HG02852 (cell line): ENCODE data around the gene SLC40A1.
"Not testable (repeated sequence)": the region's sequence is repeated elsewhere in the genome, so short reads cannot be mapped to it uniquely, and the experiment has no call there.

Source experiments
- ATAC-seq: cut with Tn5 transposase; IDR thresholded peaks from one replicate; pipeline ENCODE4 v1.9.1; 2021; ENCODE audit warnings: mild to moderate bottlenecking, moderate library complexity; ENCODE audit not compliant: unreplicated experiment

Gene SLC40A1

GRCh38 chr2:189580658-189581353 is at the start of gene SLC40A1:
Gene SLC40A1, minus strand, starts transcription at chr2:189580786. Its CDS starts 326 bp downstream, at chr2:189580460.
- ATAC-seq, result peak; percentile 79

- ATAC-seq, result no peak
Observed at GRCh38 chr2:189629531-189630453, 49.2 kb upstream of the SLC40A1 start.

GRCh38 chr2:189628817-189629530 is 48.4 kb upstream of the SLC40A1 start:
- ATAC-seq, result no peak

GRCh38 chr2:189627789-189628188 is 47.2 kb upstream of the SLC40A1 start:
- ATAC-seq, result no peak

- ATAC-seq, result no peak
Observed at GRCh38 chr2:189625636-189626035, 45.0 kb upstream of the SLC40A1 start.

- no peak for ATAC-seq
Observed at GRCh38 chr2:189624648-189625355, 44.2 kb upstream of the SLC40A1 start.

GRCh38 chr2:189623049-189623448 is 42.5 kb upstream of the SLC40A1 start:
- no peak for ATAC-seq

- ATAC-seq, result no peak
Observed at GRCh38 chr2:189621781-189622180, 41.2 kb upstream of the SLC40A1 start.

- no peak for ATAC-seq
Observed at GRCh38 chr2:189618197-189618596, 37.6 kb upstream of the SLC40A1 start.

- ATAC-seq, result no peak
Observed at GRCh38 chr2:189614585-189614984, 34.0 kb upstream of the SLC40A1 start.

- ATAC-seq, result no peak
Observed at GRCh38 chr2:189613650-189614420, 33.2 kb upstream of the SLC40A1 start.

GRCh38 chr2:189613077-189613636 is 32.6 kb upstream of the SLC40A1 start:
- ATAC-seq, result no peak

GRCh38 chr2:189610700-189611099 is 30.1 kb upstream of the SLC40A1 start:
- no peak for ATAC-seq

GRCh38 chr2:189609853-189610252 is 29.3 kb upstream of the SLC40A1 start:
- no peak for ATAC-seq

GRCh38 chr2:189609423-189609816 is 28.8 kb upstream of the SLC40A1 start:
- ATAC-seq, result no peak

- no peak for ATAC-seq
Observed at GRCh38 chr2:189608795-189609422, 28.3 kb upstream of the SLC40A1 start.

- ATAC-seq, result no peak
Observed at GRCh38 chr2:189608170-189608569, 27.6 kb upstream of the SLC40A1 start.

GRCh38 chr2:189602233-189602632 is 21.6 kb upstream of the SLC40A1 start:
- ATAC-seq, result no peak

GRCh38 chr2:189601652-189602051 is 21.1 kb upstream of the SLC40A1 start:
- not testable (repeated sequence) for ATAC-seq
